ENCODE measurements around the gene PPP1R13B. TPM values are rescaled to one million over a fixed set of nuclear protein-coding genes. Genes with fewer than 3 reads are reported as not detected.
"Not testable (repeated sequence)": the region's sequence is repeated elsewhere in the genome, so short reads cannot be mapped to it uniquely, and the experiment has no call there.

Gene PPP1R13B
- total RNA-seq, 4 donors from 2014 or later = 19.9 to 25.2 (median 23.6) TPM

GRCh38 chr14:103889313-103890051 lies 42.1 kb upstream of the PPP1R13B start:
- no peak overlapping the region for H3K4me3 ChIP-seq
- DNase-seq (ENCODE audit: extremely low spot score) = no peak

GRCh38 chr14:103889002-103889312 lies 41.6 kb upstream of the PPP1R13B start:
- 89% methylated on average over 8 of the region's 8 CpGs for WGBS
- intact Hi-C loops (cut with DNase I); H3K4me3 ChIP-seq; H3K27me3 ChIP-seq; H3K27ac ChIP-seq (replicated peaks in 1 of 4); H3K36me3 ChIP-seq; H3K9me3 ChIP-seq; DNase-seq (ENCODE audit: extremely low spot score): not testable (repeated sequence)
- H3K4me1 ChIP-seq = peaks cover 9 to 18% (median 13%) of the 10 kb centered on the region in 4 donors

More at GRCh38 chr14:103889313-103890051, 42.1 kb upstream of the PPP1R13B start:
- Histone ChIP-seq H3K27ac (replicated peaks in 1 of 4) (no peak overlapping the region), H3K9me3 (no peaks in the 10 kb centered on the region), H3K27me3 (no peaks in the 10 kb centered on the region), H3K4me1 (peaks cover 9 to 18% (median 13%) of the 10 kb centered on the region in 4 donors), H3K36me3 (no peaks in the 10 kb centered on the region)
- WGBS = 82% methylated on average over 15 of the region's 31 CpGs
- TF ChIP-seq POLR2AphosphoS5 (IDR thresholded peaks at IDR 0.05) (no peak), POLR2A (IDR thresholded peaks at IDR 0.05; ENCODE audit: low read depth) (no peak)
- intact Hi-C loops (cut with DNase I) = no loop called here

DNA sequence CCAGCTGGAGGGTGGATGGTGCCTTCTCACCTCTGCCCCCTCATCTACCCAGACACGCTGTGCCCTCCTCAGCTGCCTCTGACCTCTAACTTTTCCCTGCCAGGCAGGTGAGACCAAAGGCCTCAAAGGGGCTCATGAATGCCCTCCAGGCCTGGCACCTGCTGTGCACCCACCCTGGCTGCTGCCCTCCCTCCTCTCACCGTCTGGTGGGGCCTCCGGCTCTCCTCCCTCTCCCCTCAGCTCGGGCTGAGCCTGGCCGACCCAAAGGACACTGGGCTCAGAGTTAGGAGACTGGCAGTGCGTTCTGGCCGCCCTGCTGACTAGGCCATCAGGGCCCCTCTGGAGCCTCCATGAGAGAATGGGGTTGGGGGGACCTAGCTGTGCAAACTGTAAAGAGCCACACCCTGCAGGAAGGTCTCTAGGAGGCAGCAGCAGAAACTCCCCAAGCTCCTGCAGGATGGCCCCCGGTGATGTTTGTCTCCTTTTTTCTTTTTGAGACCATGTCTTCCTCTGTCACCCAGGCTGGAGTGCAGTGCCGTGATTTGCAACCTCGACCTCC lies 40.3 kb upstream of the PPP1R13B start:
- Histone ChIP-seq H3K36me3 (no peaks in the 10 kb centered on the region), H3K27ac (replicated peaks in 1 of 4) (no peak overlapping the region), H3K4me1 (peaks cover 12 to 21% (median 16%) of the 10 kb centered on the region in 4 donors), H3K27me3 (no peaks in the 10 kb centered on the region), H3K4me3 (no peak overlapping the region), H3K9me3 (no peaks in the 10 kb centered on the region)
- no peak for DNase-seq (ENCODE audit: extremely low spot score)
- TF ChIP-seq POLR2A (IDR thresholded peaks at IDR 0.05; ENCODE audit: low read depth) (no peak), POLR2AphosphoS5 (IDR thresholded peaks at IDR 0.05) (no peak), EP300 (IDR thresholded peaks at IDR 0.05) (no peak)
- TF ChIP-seq, protein P1, sequence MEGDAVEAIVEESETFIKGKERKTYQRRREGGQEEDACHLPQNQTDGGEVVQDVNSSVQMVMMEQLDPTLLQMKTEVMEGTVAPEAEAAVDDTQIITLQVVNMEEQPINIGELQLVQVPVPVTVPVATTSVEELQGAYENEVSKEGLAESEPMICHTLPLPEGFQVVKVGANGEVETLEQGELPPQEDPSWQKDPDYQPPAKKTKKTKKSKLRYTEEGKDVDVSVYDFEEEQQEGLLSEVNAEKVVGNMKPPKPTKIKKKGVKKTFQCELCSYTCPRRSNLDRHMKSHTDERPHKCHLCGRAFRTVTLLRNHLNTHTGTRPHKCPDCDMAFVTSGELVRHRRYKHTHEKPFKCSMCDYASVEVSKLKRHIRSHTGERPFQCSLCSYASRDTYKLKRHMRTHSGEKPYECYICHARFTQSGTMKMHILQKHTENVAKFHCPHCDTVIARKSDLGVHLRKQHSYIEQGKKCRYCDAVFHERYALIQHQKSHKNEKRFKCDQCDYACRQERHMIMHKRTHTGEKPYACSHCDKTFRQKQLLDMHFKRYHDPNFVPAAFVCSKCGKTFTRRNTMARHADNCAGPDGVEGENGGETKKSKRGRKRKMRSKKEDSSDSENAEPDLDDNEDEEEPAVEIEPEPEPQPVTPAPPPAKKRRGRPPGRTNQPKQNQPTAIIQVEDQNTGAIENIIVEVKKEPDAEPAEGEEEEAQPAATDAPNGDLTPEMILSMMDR (IDR thresholded peaks at IDR 0.05) = no peak
- WGBS = 100% methylated on average over 8 of the region's 10 CpGs
- intact Hi-C loops (cut with DNase I) = no loop called here

DNA sequence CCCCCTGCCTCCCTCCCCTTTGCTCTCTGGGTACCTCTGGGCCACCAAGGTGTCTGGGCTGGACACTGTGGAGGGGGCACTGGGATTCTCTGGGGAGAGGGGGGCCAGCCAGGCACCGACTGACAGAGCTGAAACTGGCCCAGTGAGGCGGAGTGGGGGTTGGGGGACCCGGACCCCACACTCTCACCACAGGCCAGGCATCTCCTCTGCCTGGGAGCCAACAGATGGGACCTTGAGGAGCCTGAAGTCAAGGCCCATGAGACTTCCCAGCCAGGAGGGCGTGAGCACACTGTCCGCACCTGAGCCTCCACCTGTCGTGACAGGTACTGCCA lies 39.8 kb upstream of the PPP1R13B start:
- no peak for DNase-seq (ENCODE audit: extremely low spot score)
- Histone ChIP-seq H3K4me1 (peaks cover 17 to 26% (median 21%) of the 10 kb centered on the region in 4 donors), H3K9me3 (no peaks in the 10 kb centered on the region), H3K4me3 (no peak overlapping the region), H3K27me3 (no peaks in the 10 kb centered on the region), H3K27ac (replicated peaks in 1 of 4) (no peak overlapping the region), H3K36me3 (no peaks in the 10 kb centered on the region)
- 80% methylated on average over 4 of the region's 6 CpGs for WGBS
- intact Hi-C loops (cut with DNase I) = no loop called here
- TF ChIP-seq, protein P1 (IDR thresholded peaks at IDR 0.05) = no peak
- TF ChIP-seq POLR2AphosphoS5 (IDR thresholded peaks at IDR 0.05) (no peak), EP300 (IDR thresholded peaks at IDR 0.05) (no peak), POLR2A (IDR thresholded peaks at IDR 0.05; ENCODE audit: low read depth) (no peak)

DNA sequence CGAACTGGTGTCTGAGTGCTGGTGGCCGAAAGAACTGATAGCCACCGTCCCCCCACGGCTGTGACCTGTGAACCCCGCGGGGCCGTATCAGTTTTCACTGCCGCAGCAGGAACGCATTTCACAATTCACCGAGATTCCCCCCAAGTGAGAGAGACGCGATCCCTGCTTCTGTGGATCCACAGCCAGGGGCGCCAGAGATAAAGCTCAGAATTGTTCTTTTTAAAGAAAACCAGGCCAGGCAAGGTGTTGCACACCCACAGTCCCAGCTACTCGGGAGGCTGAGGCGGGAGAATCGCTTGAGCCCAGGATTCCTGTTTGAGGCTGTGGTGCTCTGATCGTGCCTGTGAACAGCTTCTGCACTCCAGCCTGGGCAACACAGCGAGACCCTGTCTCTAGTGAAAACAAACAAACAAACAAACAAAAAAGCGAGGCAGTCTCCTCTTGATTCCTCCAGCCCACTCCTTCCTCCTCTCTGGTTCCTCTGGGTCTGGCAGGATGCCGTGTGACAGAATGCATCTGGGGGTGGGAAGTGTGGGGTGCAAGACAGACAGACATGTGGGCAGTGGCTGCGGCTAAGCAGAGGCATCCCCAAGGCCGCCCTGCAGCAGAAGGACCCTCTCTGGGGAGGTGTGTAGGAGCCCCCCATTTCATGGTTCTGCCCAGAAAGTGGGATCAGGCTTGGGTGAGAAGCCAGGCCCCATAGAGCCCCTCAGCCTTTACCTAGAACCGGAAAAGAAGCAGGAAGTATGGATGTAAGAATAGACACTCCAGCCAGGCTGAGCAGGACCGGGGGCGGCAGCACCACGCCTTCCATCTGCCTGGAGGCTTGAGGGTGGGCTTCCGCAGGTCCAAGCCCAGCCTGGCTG lies 39.2 kb upstream of the PPP1R13B start:
- no peaks in the 10 kb centered on the region for H3K27me3 ChIP-seq
- no peak overlapping the region for H3K4me3 ChIP-seq
- WGBS = 75% methylated on average over 21 of the region's 27 CpGs
- H3K9me3 ChIP-seq = no peaks in the 10 kb centered on the region
- no peaks in the 10 kb centered on the region for H3K36me3 ChIP-seq
- TF ChIP-seq, protein P1 (IDR thresholded peaks at IDR 0.05) = no peak
- TF ChIP-seq POLR2A (IDR thresholded peaks at IDR 0.05; ENCODE audit: low read depth) = no peak
- TF ChIP-seq EP300 (IDR thresholded peaks at IDR 0.05) = no peak
- no peak for TF ChIP-seq POLR2AphosphoS5 (IDR thresholded peaks at IDR 0.05)
- intact Hi-C loops (cut with DNase I) = no loop called here
- no peak for DNase-seq (ENCODE audit: extremely low spot score)
- H3K27ac ChIP-seq (replicated peaks in 1 of 4) = no peak overlapping the region
- peaks cover 23 to 30% (median 27%) of the 10 kb centered on the region in 4 donors for H3K4me1 ChIP-seq
